Upper lobe of left lung (tissue), 6 donors: ENCODE measurements around the gene SNX1. TPM values are rescaled to one million over a fixed set of nuclear protein-coding genes. Genes with fewer than 3 reads are reported as not detected.
"Not testable (repeated sequence)": the region's sequence is repeated elsewhere in the genome, so short reads cannot be mapped to it uniquely, and the experiment has no call there.

Experiments
- ATAC-seq, 2 donors: fragments of 200-7000 bp; cut with Tn5 transposase; one replicate each; pipeline ENCODE4 v1.9.1; 2022; ENCODE audit warnings: mild to moderate bottlenecking in 2 of 2, moderate library complexity in 2 of 2; ENCODE audit not compliant: low FRiP score in 2 of 2
- DNase-seq, 2 donors: peaks; one replicate each; pipeline ENCODE4 v3.0.0-alpha.2; 2019 to 2020
- H3K27ac ChIP-seq, 4 donors: fragments of 200-600 bp; sonication (generic); one replicate each; pipeline ENCODE4 v1.5.1; 2016 to 2019
- H3K27me3 ChIP-seq, 4 donors: fragments of 200-600 bp; sonication (generic); one replicate each; pipeline ENCODE4 v1.5.1; 2017 to 2019
- H3K36me3 ChIP-seq, 4 donors: fragments of 200-600 bp; sonication (generic); one replicate each; pipeline ENCODE4 v1.5.1; 2016 to 2019
- H3K4me1 ChIP-seq, 4 donors: fragments of 200-600 bp; sonication (generic); one replicate each; pipeline ENCODE4 v1.5.1; 2018 to 2019
- H3K4me3 ChIP-seq, 4 donors: fragments of 200-600 bp; sonication (generic); one replicate each; pipeline ENCODE4 v1.5.1; 2017 to 2019; ENCODE audit warnings: mild to moderate bottlenecking in 2 of 4, moderate library complexity in 1 of 4
- H3K9me3 ChIP-seq, 4 donors: fragments of 200-600 bp; sonication (generic); one replicate each; pipeline ENCODE4 v1.5.1; 2018 to 2019
- EP300 ChIP-seq, 4 donors: sonication (generic); formaldehyde crosslinking; IDR thresholded peaks; one replicate each; pipeline ENCODE4 v1.5.1; 2017; ENCODE audit warnings: antibody characterized with exemption in 4 of 4, control low read depth in 2 of 4
- POLR2A ChIP-seq, 4 donors: fragments of 450-650 bp; IDR thresholded peaks; one replicate each; pipeline ENCODE4 v1.5.1; 2016 to 2017; ENCODE audit warnings: antibody characterized with exemption in 4 of 4, mild to moderate bottlenecking in 2 of 4
- POLR2AphosphoS5 ChIP-seq, 2 donors: sonication (generic); formaldehyde crosslinking; IDR thresholded peaks; one replicate each; pipeline ENCODE4 v1.5.1; 2017; ENCODE audit warnings: antibody characterized with exemption in 2 of 2
- WGBS, 2 donors: methylation state at CpG; one replicate each; pipeline ENCODE4 v1.1.5; 2017 to 2018; 5-methylcytosine and 5-hydroxymethylcytosine counted together
- total RNA-seq, 6 donors: library from RNA; depleted of rRNA in 4 of 6; stranded (reverse); fragments of >200 nt in 4 of 6; gene quantifications; one replicate each; pipeline versions ENCODE4 v1.1.0 to v1.2.1, GENCODE V29; 2016 to 2021
- TF ChIP-seq, protein P1 (sequence below), 6 experiments: fragments of 450-650 bp in 4 of 6; fragments of 200-600 bp in 2 of 6; sonication (generic) in 2 of 6; IDR thresholded peaks; one replicate each; pipeline ENCODE4 v1.5.1; 2016 to 2019; ENCODE audit warnings: antibody characterized with exemption in 6 of 6
- donor health status: DM: no; HTN: no; CAD: no; lungs with moderate emphysema.
- donor health status: DM: no; HTN: yes; CAD: no; lungs with severe emphysema.

The SNX1 gene
- total RNA-seq, 6 donors from 2014 or later = 103 to 234 (median 154) TPM

DNA sequence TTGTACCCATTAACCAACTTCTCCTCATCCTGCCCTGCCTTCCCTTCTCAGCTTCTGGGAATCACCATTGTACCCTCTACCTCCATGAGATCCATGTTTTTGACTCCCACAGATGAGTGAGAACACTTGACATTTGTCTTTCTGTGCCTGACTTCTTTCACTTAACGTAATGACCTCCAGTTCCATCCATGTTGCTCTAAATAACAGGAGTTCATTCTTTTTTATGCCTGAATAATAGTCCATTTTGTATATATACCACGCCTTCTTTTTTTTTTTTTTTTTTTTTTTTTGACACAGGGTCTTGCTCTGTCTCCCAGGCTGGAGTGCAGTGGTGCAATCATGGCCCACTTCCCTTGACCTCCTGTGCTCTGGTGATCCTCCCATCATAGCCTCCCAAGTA lies 6.7 kb downstream of the SNX1 start:
- H3K27ac ChIP-seq = no peak overlapping the region
- 89 to 98% methylated on average over 2 of the region's 2 CpGs for WGBS, 2 donors

DNA sequence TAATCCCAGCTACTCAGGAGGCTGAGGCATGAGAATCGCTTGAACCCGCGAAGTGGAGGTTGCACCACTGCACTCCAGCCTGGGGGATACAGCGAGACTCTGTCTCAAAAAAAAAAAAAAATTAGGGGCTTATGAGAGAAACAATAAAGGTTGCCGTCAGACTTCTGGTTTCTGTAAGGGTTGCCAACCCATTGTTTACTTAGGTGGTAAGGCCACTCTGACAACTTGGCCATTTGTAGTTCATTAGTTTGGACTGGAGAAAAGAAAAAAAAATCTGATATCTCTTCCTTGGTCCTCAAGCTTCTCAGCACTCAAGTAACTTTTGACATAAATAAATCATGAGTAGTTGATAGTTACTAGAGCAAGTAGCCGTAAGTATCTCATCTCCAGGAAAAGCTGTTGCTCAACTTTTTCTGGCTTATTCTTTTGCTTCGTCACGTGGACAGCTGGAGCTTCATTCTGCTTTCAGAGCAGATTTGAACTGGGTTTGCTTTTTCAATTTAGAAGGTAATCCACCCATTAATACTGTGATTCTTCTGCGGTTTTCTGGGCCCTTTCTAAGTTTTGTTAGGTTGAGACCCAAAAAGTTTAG lies 9.4 kb downstream of the SNX1 start:
- Histone ChIP-seq H3K27me3 (no peaks in the 10 kb centered on the region), H3K36me3 (no peaks in the 10 kb centered on the region), H3K9me3 (no peaks in the 10 kb centered on the region), H3K4me1 (peaks cover 40 to 67% (median 51%) of the 10 kb centered on the region in 4 donors), H3K4me3 (no peak overlapping the region), H3K27ac (peak overlapping the region; percentile 59 to 77 (median 74))
- peak in 1 of 2 donors; percentile 59 for DNase-seq
- no peak for TF ChIP-seq POLR2A (IDR thresholded peaks at IDR 0.05)
- TF ChIP-seq POLR2AphosphoS5 (IDR thresholded peaks at IDR 0.05) = peak in 1 of 2 donors; percentile 62
- TF ChIP-seq EP300 (IDR thresholded peaks at IDR 0.05) = peak in 1 of 4 donors; percentile 73
- ATAC-seq = peak in 1 of 2 donors; percentile 81
- WGBS, 2 donors = 44 to 49% methylated on average over 9 of the region's 9 CpGs

More for the DNA sequence above, 6.7 kb downstream of the SNX1 start:
- Histone ChIP-seq H3K27me3 (no peaks in the 10 kb centered on the region), H3K4me3 (no peak overlapping the region), H3K4me1 (peaks cover 53 to 73% (median 61%) of the 10 kb centered on the region in 4 donors), H3K36me3 (no peaks in the 10 kb centered on the region), H3K9me3 (no peaks in the 10 kb centered on the region)
- TF ChIP-seq, protein P1, sequence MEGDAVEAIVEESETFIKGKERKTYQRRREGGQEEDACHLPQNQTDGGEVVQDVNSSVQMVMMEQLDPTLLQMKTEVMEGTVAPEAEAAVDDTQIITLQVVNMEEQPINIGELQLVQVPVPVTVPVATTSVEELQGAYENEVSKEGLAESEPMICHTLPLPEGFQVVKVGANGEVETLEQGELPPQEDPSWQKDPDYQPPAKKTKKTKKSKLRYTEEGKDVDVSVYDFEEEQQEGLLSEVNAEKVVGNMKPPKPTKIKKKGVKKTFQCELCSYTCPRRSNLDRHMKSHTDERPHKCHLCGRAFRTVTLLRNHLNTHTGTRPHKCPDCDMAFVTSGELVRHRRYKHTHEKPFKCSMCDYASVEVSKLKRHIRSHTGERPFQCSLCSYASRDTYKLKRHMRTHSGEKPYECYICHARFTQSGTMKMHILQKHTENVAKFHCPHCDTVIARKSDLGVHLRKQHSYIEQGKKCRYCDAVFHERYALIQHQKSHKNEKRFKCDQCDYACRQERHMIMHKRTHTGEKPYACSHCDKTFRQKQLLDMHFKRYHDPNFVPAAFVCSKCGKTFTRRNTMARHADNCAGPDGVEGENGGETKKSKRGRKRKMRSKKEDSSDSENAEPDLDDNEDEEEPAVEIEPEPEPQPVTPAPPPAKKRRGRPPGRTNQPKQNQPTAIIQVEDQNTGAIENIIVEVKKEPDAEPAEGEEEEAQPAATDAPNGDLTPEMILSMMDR (IDR thresholded peaks at IDR 0.05) = no peak
- TF ChIP-seq POLR2AphosphoS5 (IDR thresholded peaks at IDR 0.05) (no peak), EP300 (IDR thresholded peaks at IDR 0.05) (no peak), POLR2A (IDR thresholded peaks at IDR 0.05) (no peak)
- no peak for ATAC-seq
- no peak for DNase-seq

DNA sequence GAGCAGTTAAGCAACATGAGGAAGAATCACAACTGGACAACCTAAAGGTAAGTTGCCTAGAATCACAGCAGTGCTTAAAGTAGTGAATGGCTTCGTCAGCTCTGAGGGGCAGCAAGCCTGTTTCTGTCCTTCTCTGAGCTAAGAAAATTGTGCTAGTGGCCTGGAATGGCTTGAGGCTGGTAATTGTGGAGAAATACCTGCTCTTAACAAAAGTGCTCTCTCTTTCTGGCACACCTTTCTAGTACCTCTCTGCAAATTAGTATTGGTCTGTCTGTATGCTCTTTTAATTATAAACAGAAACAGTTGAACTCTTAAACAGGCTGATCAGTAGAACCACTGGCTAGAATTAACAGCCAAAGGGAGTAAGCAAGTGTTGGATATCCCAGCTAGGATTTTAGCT lies 11.6 kb downstream of the SNX1 start:
- DNase-seq = no peak
- Histone ChIP-seq H3K4me1 (peaks cover 54 to 73% (median 59%) of the 10 kb centered on the region in 4 donors), H3K9me3 (no peaks in the 10 kb centered on the region), H3K4me3 (no peak overlapping the region), H3K27me3 (no peaks in the 10 kb centered on the region), H3K36me3 (peaks cover 0 to under 1% (median 0%) of the 10 kb centered on the region in 4 donors), H3K27ac (peak overlapping the region in 3 of 4 donors; percentile 5 to 60 (median 46))
- WGBS, 2 donors = 60 to 77% methylated on average over 1 of the region's 1 CpG
- TF ChIP-seq, protein P1 (IDR thresholded peaks at IDR 0.05) = no peak
- TF ChIP-seq POLR2A (IDR thresholded peaks at IDR 0.05) (no peak), POLR2AphosphoS5 (IDR thresholded peaks at IDR 0.05) (no peak), EP300 (IDR thresholded peaks at IDR 0.05) (no peak)
- ATAC-seq = no peak

DNA sequence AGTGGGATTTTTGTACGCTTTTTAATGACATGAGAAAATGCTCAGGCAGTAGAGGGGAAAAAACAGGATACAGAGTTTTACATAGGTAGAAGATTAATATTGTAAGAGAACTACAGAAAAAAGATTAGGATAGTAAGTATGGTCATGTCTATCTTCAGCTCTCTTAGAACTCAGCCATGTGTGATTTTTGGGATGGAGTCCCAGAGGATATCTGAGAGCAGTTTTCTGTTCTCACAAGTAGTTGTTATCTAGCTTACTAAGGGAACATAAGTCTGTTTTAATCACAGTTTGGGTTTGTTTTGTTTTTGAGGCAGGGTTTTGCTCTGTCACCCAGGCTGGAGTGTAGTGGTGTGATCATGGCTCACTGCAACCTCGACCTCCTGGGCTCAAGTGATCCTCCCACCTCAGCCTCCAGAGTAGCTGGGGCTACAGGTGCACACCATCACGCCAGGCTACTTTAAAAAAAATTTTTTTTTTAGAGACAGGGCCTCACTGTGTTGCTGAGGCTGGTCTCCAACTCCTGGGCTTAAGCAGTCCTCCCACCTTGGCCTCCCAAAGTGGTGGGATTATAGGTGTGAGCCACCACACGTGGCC lies 14.4 kb downstream of the SNX1 start:
- Histone ChIP-seq H3K4me1 (peaks cover 52 to 77% (median 57%) of the 10 kb centered on the region in 4 donors), H3K36me3 (peaks cover 0 to 30% (median 12%) of the 10 kb centered on the region in 4 donors)
- WGBS, 2 donors = 87 to 95% methylated on average over 4 of the region's 4 CpGs
- not testable (repeated sequence) for H3K4me3 ChIP-seq, H3K27ac ChIP-seq, H3K9me3 ChIP-seq, DNase-seq, H3K27me3 ChIP-seq, ATAC-seq

DNA sequence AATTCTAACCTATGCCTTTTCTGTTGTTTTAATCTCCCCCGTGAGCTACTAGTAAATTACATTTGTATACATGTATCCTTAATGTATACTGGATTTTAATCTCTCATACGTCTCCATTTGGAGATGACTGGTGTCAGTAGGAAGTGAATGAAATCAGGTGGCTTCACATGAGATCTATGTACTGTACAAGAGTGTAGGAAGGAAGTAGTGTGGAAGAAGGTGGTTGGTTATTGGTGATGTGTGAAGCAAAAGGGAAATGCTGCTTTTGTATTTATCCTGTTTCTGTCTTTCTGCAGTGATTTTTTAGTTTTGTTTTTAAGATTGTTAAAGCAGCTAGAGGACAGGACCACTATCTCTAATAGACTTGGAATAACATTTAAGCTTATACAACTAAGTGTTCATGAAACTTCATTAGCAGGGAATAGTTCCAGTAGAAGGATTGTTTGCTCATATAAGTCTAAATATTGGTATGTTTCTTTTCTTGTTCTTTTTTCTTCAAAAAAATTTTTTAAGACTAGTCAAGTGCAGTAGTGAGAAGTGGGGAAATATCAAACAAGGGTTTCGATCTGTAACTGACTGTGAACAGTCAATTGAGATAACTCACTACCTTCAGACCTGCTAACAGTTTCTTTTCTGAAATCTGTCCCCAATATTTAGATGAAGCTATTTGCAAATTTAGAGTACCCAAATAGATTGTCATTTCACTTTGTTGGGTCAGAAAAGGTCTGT lies 15.3 kb downstream of the SNX1 start:
- WGBS, 2 donors = 78 to 84% methylated on average over 3 of the region's 3 CpGs
- Histone ChIP-seq H3K4me3 (no peak overlapping the region), H3K27me3 (no peaks in the 10 kb centered on the region), H3K27ac (no peak overlapping the region), H3K4me1 (peaks cover 47 to 72% (median 50%) of the 10 kb centered on the region in 4 donors), H3K36me3 (peaks cover 0 to 39% (median 16%) of the 10 kb centered on the region in 4 donors), H3K9me3 (no peaks in the 10 kb centered on the region)
- ATAC-seq (peak in 1 of 2 donors; percentile 38), DNase-seq (no peak)
- TF ChIP-seq, protein P1 (IDR thresholded peaks at IDR 0.05) = no peak
- TF ChIP-seq POLR2AphosphoS5 (IDR thresholded peaks at IDR 0.05) (no peak), EP300 (IDR thresholded peaks at IDR 0.05) (no peak), POLR2A (IDR thresholded peaks at IDR 0.05) (no peak)
